Bronchial epithelial cell (primary cell): ENCODE data around the gene CNTN5. TPM values are rescaled to one million over a fixed set of nuclear protein-coding genes. Genes with fewer than 3 reads are reported as not detected.
"Not testable (repeated sequence)": the region's sequence is repeated elsewhere in the genome, so short reads cannot be mapped to it uniquely, and the experiment has no call there.

Experiments
- DNase-seq: peaks from one replicate; pipeline ENCODE4 v3.0.0-alpha.2; 2010; ENCODE audit warnings: low read depth
- FAIRE-seq: peaks from 2 replicates; lab custom pipeline; 2011; peaks lifted over from hg19 to GRCh38; lab: Jason Lieb, UNC
- H3K27me3 ChIP-seq: 2 replicates; pipeline ENCODE4 v1.5.1; 2011; ENCODE audit warnings: low read length; ENCODE audit not compliant: control insufficient read depth, insufficient read depth
- H3K36me3 ChIP-seq: 2 replicates; pipeline ENCODE4 v1.5.1; 2011; ENCODE audit warnings: low read length; ENCODE audit not compliant: control insufficient read depth, insufficient read depth
- H3K4me3 ChIP-seq: 2 replicates; pipeline ENCODE4 v1.5.1; 2011; ENCODE audit warnings: mild to moderate bottlenecking, low read depth, low read length, control low read depth
- CTCF ChIP-seq: IDR thresholded peaks from 2 replicates; pipeline ENCODE4 v1.5.1; 2011; ENCODE audit warnings: mild to moderate bottlenecking, moderate library complexity, low read length, control low read depth, inconsistent platforms; ENCODE audit not compliant: insufficient read depth, severe bottlenecking
- total RNA-seq: library from RNA; depleted of rRNA; stranded (reverse); fragments of >200 nt; gene quantifications from 2 replicates; pipeline ENCODE4 v1.2.1, GENCODE V29; 2014

CNTN5 gene
- total RNA-seq, 1 donor from 2014 or later: not detected

- no peaks in the 10 kb centered on the region for H3K36me3 ChIP-seq
- no peak for TF ChIP-seq CTCF
- no peak for FAIRE-seq
- DNase-seq: peak; percentile 1
- H3K27me3 ChIP-seq: no peaks in the 10 kb centered on the region
- H3K4me3 ChIP-seq: no peak overlapping the region
These were observed 248.1 kb downstream of the CNTN5 start for GRCh38 chr11:99268886-99269285.

GRCh38 chr11:99271527-99271926 lies 250.8 kb downstream of the CNTN5 start:
- TF ChIP-seq CTCF: no peak
- FAIRE-seq (peak; percentile 32), DNase-seq (no peak)
- H3K4me3 ChIP-seq: no peak overlapping the region
- H3K27me3 ChIP-seq: no peaks in the 10 kb centered on the region
- no peaks in the 10 kb centered on the region for H3K36me3 ChIP-seq

- H3K4me3 ChIP-seq: no peak overlapping the region
- no peak for FAIRE-seq
These were observed 254.8 kb downstream of the CNTN5 start for GRCh38 chr11:99275521-99275920.

DNA sequence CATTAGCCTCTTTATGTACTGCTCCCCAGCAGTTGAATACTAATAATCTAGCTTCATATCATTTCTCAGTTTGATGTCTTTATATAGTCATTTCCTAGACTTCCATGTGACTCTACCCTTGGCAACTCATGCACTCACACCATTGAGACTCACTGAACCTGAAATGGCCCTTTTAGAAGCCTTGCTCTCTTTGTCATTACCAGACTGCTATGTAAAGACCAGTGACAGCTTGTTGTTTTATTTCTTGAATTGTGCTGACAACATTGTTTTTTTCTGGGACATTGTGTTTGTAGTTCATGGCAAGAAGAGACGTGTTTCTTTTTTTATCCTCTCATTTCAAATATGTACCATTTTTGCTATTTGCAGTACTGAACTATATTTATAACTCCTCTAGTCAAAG lies 256.5 kb downstream of the CNTN5 start:
- Histone ChIP-seq H3K4me3 (no peak overlapping the region), H3K36me3 (no peaks in the 10 kb centered on the region), H3K27me3 (no peaks in the 10 kb centered on the region)
- no peak for FAIRE-seq
- DNase-seq: peak; percentile 5
- no peak for TF ChIP-seq CTCF

More at GRCh38 chr11:99275521-99275920, 254.8 kb downstream of the CNTN5 start:
- Histone ChIP-seq H3K36me3 (no peaks in the 10 kb centered on the region), H3K27me3 (no peaks in the 10 kb centered on the region)
- DNase-seq: no peak
- TF ChIP-seq CTCF: no peak

DNA sequence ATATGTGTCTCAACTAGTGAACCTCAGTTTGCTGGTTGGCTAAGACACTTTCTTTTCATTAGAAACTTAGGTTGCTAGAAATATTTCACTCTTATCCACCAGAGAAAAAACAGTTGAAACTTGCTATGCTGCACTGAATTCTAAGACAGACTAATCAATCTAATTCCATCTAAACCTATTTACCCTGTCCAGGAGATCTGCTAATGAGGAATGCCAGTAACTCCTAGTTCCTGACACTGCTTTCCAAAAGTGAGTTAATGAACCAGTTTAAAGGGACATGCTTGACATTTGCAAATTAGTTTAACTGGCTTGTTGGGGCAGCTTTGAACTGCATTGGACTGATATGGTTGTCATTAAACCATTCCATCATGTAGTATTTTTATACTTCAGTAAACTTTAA lies 258.5 kb downstream of the CNTN5 start:
- Histone ChIP-seq H3K27me3 (no peaks in the 10 kb centered on the region), H3K4me3 (no peak overlapping the region), H3K36me3 (no peaks in the 10 kb centered on the region)
- TF ChIP-seq CTCF: no peak
- no peak for FAIRE-seq
- DNase-seq: no peak

DNA sequence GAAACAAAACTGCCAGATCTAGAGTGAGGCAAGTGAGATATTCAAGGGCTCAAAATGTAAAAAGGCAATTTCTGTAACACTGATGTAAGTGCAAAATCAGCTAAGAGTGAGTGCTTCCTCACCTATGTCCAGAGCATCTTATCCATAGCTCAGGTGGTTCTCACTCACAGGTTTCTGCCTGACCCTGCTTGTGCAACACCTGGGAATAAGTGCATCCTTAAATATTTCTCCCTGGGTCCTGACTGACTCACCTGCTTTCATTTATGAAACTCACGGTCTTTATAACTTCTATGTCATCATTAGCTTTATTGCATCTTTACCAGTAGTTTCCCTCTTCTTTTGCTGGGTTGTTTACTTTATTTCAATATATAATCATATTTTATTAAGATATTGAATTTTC lies 260.6 kb downstream of the CNTN5 start:
- no peak for TF ChIP-seq CTCF
- H3K27me3 ChIP-seq: no peaks in the 10 kb centered on the region
- FAIRE-seq (no peak), DNase-seq (peak; percentile 8)
- H3K4me3 ChIP-seq: no peak overlapping the region
- H3K36me3 ChIP-seq: no peaks in the 10 kb centered on the region

GRCh38 chr11:99297925-99298324 lies 277.2 kb downstream of the CNTN5 start:
- not testable (repeated sequence) for FAIRE-seq, H3K4me3 ChIP-seq, DNase-seq, H3K36me3 ChIP-seq, H3K27me3 ChIP-seq
